ENCODE measurements around the gene SOWAHC. TPM values are rescaled to one million over a fixed set of nuclear protein-coding genes. Genes with fewer than 3 reads are reported as not detected.
"Not testable (repeated sequence)": the region's sequence is repeated elsewhere in the genome, so short reads cannot be mapped to it uniquely, and the experiment has no call there.

Gene SOWAHC
- polyA plus RNA-seq = 10 to 100 TPM; 23.3 to 28.7 TPM

GRCh38 chr2:109613922-109614714 is at the start of gene SOWAHC, which contains the start of gene SEPTIN10:
Gene SOWAHC (plus strand): TSS chr2:109614364. CDS start chr2:109614490, 126 bp downstream.
Gene SEPTIN10 (minus strand): TSS chr2:109613966. CDS start chr2:109613827, 139 bp downstream.
- peak within 1 kb of the TSS; percentile 81 to 98 for H3K4me3 ChIP-seq (ENCODE audit: low read depth in 1 of 2, low read length in 2 of 2)
- peaks cover 0 to 6% of the 10 kb centered on the region in 2 donors for H3K36me3 ChIP-seq (ENCODE audit: control insufficient read depth in 2 of 2, insufficient read depth in 2 of 2, low read length in 1 of 2)
- 1 to 2% methylated on average over 95 to 104 of the region's 104 CpGs for WGBS, 2 donors
- H3K27me3 ChIP-seq (ENCODE audit: control insufficient read depth in 1 of 2, insufficient read depth in 2 of 2, low read length in 2 of 2) = no peaks in the 10 kb centered on the region
- peaks cover 0 to 6% of the 10 kb centered on the region in 2 donors for H3K4me1 ChIP-seq (ENCODE audit: control insufficient read depth in 2 of 2, insufficient read depth in 2 of 2, low read length in 1 of 2)
- peak within 1 kb of the TSS; percentile 99 to 100 for H3K27ac ChIP-seq (ENCODE audit: low read depth in 2 of 2, low read length in 1 of 2)
- no peaks in the 10 kb centered on the region for H3K9me3 ChIP-seq (ENCODE audit: control insufficient read depth in 2 of 2, insufficient read depth in 1 of 2, low read depth in 1 of 2, low read length in 1 of 2)

- peaks cover 0 to 7% of the 10 kb centered on the region in 2 donors for H3K36me3 ChIP-seq (ENCODE audit: control insufficient read depth in 2 of 2, insufficient read depth in 2 of 2, low read length in 1 of 2)
- no peaks in the 10 kb centered on the region for H3K27me3 ChIP-seq (ENCODE audit: control insufficient read depth in 1 of 2, insufficient read depth in 2 of 2, low read length in 2 of 2)
- no peaks in the 10 kb centered on the region for H3K9me3 ChIP-seq (ENCODE audit: control insufficient read depth in 2 of 2, insufficient read depth in 1 of 2, low read depth in 1 of 2, low read length in 1 of 2)
- WGBS, 2 donors = 38 to 49% methylated on average over 1 of the region's 1 CpG
- H3K4me3 ChIP-seq (ENCODE audit: low read depth in 1 of 2, low read length in 2 of 2) = no peak overlapping the region
- no peaks in the 10 kb centered on the region for H3K4me1 ChIP-seq (ENCODE audit: control insufficient read depth in 2 of 2, insufficient read depth in 2 of 2, low read length in 1 of 2)
- no peak overlapping the region for H3K27ac ChIP-seq (ENCODE audit: low read depth in 2 of 2, low read length in 1 of 2)
Measured at GRCh38 chr2:109575373-109575772, 38.8 kb upstream of the SOWAHC start.

- 93 to 94% methylated on average over 7 of the region's 7 CpGs for WGBS, 2 donors
Measured at GRCh38 chr2:109577630-109578029, 36.5 kb upstream of the SOWAHC start.

GRCh38 chr2:109582928-109583895 is 31.0 kb upstream of the SOWAHC start:
- no peaks in the 10 kb centered on the region for H3K9me3 ChIP-seq (ENCODE audit: control insufficient read depth in 2 of 2, insufficient read depth in 1 of 2, low read depth in 1 of 2, low read length in 1 of 2)
- 85% methylated on average over 6 of the region's 6 CpGs for WGBS, 2 donors
- H3K4me1 ChIP-seq (ENCODE audit: control insufficient read depth in 2 of 2, insufficient read depth in 2 of 2, low read length in 1 of 2) = no peaks in the 10 kb centered on the region
- no peak overlapping the region for H3K4me3 ChIP-seq (ENCODE audit: low read depth in 1 of 2, low read length in 2 of 2)
- no peaks in the 10 kb centered on the region for H3K27me3 ChIP-seq (ENCODE audit: control insufficient read depth in 1 of 2, insufficient read depth in 2 of 2, low read length in 2 of 2)
- H3K27ac ChIP-seq (ENCODE audit: low read depth in 2 of 2, low read length in 1 of 2) = no peak overlapping the region
- H3K36me3 ChIP-seq (ENCODE audit: control insufficient read depth in 2 of 2, insufficient read depth in 2 of 2, low read length in 1 of 2) = no peaks in the 10 kb centered on the region

More at GRCh38 chr2:109577630-109578029, 36.5 kb upstream of the SOWAHC start:
- H3K27ac ChIP-seq (ENCODE audit: low read depth in 2 of 2, low read length in 1 of 2); H3K36me3 ChIP-seq (ENCODE audit: control insufficient read depth in 2 of 2, insufficient read depth in 2 of 2, low read length in 1 of 2); H3K4me1 ChIP-seq (ENCODE audit: control insufficient read depth in 2 of 2, insufficient read depth in 2 of 2, low read length in 1 of 2); H3K27me3 ChIP-seq (ENCODE audit: control insufficient read depth in 1 of 2, insufficient read depth in 2 of 2, low read length in 2 of 2); H3K4me3 ChIP-seq (ENCODE audit: low read depth in 1 of 2, low read length in 2 of 2); H3K9me3 ChIP-seq (ENCODE audit: control insufficient read depth in 2 of 2, insufficient read depth in 1 of 2, low read depth in 1 of 2, low read length in 1 of 2): not testable (repeated sequence)

GRCh38 chr2:109586687-109587086 is 27.5 kb upstream of the SOWAHC start:
- Histone ChIP-seq H3K27ac (ENCODE audit: low read depth in 2 of 2, low read length in 1 of 2) (no peak overlapping the region), H3K4me3 (ENCODE audit: low read depth in 1 of 2, low read length in 2 of 2) (no peak overlapping the region), H3K4me1 (ENCODE audit: control insufficient read depth in 2 of 2, insufficient read depth in 2 of 2, low read length in 1 of 2) (no peaks in the 10 kb centered on the region), H3K27me3 (ENCODE audit: control insufficient read depth in 1 of 2, insufficient read depth in 2 of 2, low read length in 2 of 2) (no peaks in the 10 kb centered on the region), H3K9me3 (ENCODE audit: control insufficient read depth in 2 of 2, insufficient read depth in 1 of 2, low read depth in 1 of 2, low read length in 1 of 2) (no peaks in the 10 kb centered on the region), H3K36me3 (ENCODE audit: control insufficient read depth in 2 of 2, insufficient read depth in 2 of 2, low read length in 1 of 2) (peaks cover 0 to 2% of the 10 kb centered on the region in 2 donors)

- peaks cover 0 to 2% of the 10 kb centered on the region in 2 donors for H3K36me3 ChIP-seq (ENCODE audit: control insufficient read depth in 2 of 2, insufficient read depth in 2 of 2, low read length in 1 of 2)
Measured at GRCh38 chr2:109591206-109591605, 23.0 kb upstream of the SOWAHC start.

GRCh38 chr2:109592905-109593304 is 21.3 kb upstream of the SOWAHC start:
- H3K9me3 ChIP-seq (ENCODE audit: control insufficient read depth in 2 of 2, insufficient read depth in 1 of 2, low read depth in 1 of 2, low read length in 1 of 2) = no peaks in the 10 kb centered on the region
- peaks cover 0 to 2% of the 10 kb centered on the region in 2 donors for H3K4me1 ChIP-seq (ENCODE audit: control insufficient read depth in 2 of 2, insufficient read depth in 2 of 2, low read length in 1 of 2)
- H3K27me3 ChIP-seq (ENCODE audit: control insufficient read depth in 1 of 2, insufficient read depth in 2 of 2, low read length in 2 of 2) = no peaks in the 10 kb centered on the region
- 90 to 93% methylated on average over 3 of the region's 3 CpGs for WGBS, 2 donors
- H3K27ac ChIP-seq (ENCODE audit: low read depth in 2 of 2, low read length in 1 of 2) = no peak overlapping the region
- H3K36me3 ChIP-seq (ENCODE audit: control insufficient read depth in 2 of 2, insufficient read depth in 2 of 2, low read length in 1 of 2) = peaks cover 0 to 2% of the 10 kb centered on the region in 2 donors
- no peak overlapping the region for H3K4me3 ChIP-seq (ENCODE audit: low read depth in 1 of 2, low read length in 2 of 2)

More at GRCh38 chr2:109591206-109591605, 23.0 kb upstream of the SOWAHC start:
- no peaks in the 10 kb centered on the region for H3K9me3 ChIP-seq (ENCODE audit: control insufficient read depth in 2 of 2, insufficient read depth in 1 of 2, low read depth in 1 of 2, low read length in 1 of 2)
- H3K4me1 ChIP-seq (ENCODE audit: control insufficient read depth in 2 of 2, insufficient read depth in 2 of 2, low read length in 1 of 2) = peaks cover 0 to 2% of the 10 kb centered on the region in 2 donors
- H3K4me3 ChIP-seq (ENCODE audit: low read depth in 1 of 2, low read length in 2 of 2) = no peak overlapping the region
- H3K27me3 ChIP-seq (ENCODE audit: control insufficient read depth in 1 of 2, insufficient read depth in 2 of 2, low read length in 2 of 2) = no peaks in the 10 kb centered on the region
- peak overlapping the region in 1 of 2 donors; percentile 24 for H3K27ac ChIP-seq (ENCODE audit: low read depth in 2 of 2, low read length in 1 of 2)

- H3K9me3 ChIP-seq (ENCODE audit: control insufficient read depth in 2 of 2, insufficient read depth in 1 of 2, low read depth in 1 of 2, low read length in 1 of 2) = no peaks in the 10 kb centered on the region
Measured at GRCh38 chr2:109594246-109594885, 19.8 kb upstream of the SOWAHC start.

GRCh38 chr2:109595644-109596043 is 18.5 kb upstream of the SOWAHC start:
- no peaks in the 10 kb centered on the region for H3K9me3 ChIP-seq (ENCODE audit: control insufficient read depth in 2 of 2, insufficient read depth in 1 of 2, low read depth in 1 of 2, low read length in 1 of 2)
- H3K4me3 ChIP-seq (ENCODE audit: low read depth in 1 of 2, low read length in 2 of 2) = no peak overlapping the region
- no peaks in the 10 kb centered on the region for H3K36me3 ChIP-seq (ENCODE audit: control insufficient read depth in 2 of 2, insufficient read depth in 2 of 2, low read length in 1 of 2)
- WGBS, 2 donors = 81 to 89% methylated on average over 4 of the region's 4 CpGs
- H3K27me3 ChIP-seq (ENCODE audit: control insufficient read depth in 1 of 2, insufficient read depth in 2 of 2, low read length in 2 of 2) = no peaks in the 10 kb centered on the region
- peaks cover 0 to 2% of the 10 kb centered on the region in 2 donors for H3K4me1 ChIP-seq (ENCODE audit: control insufficient read depth in 2 of 2, insufficient read depth in 2 of 2, low read length in 1 of 2)
- no peak overlapping the region for H3K27ac ChIP-seq (ENCODE audit: low read depth in 2 of 2, low read length in 1 of 2)

More at GRCh38 chr2:109594246-109594885, 19.8 kb upstream of the SOWAHC start:
- no peak overlapping the region for H3K4me3 ChIP-seq (ENCODE audit: low read depth in 1 of 2, low read length in 2 of 2)
- WGBS, 2 donors = 75 to 83% methylated on average over 16 of the region's 16 CpGs
- H3K4me1 ChIP-seq (ENCODE audit: control insufficient read depth in 2 of 2, insufficient read depth in 2 of 2, low read length in 1 of 2) = peaks cover 0 to 2% of the 10 kb centered on the region in 2 donors
- no peaks in the 10 kb centered on the region for H3K36me3 ChIP-seq (ENCODE audit: control insufficient read depth in 2 of 2, insufficient read depth in 2 of 2, low read length in 1 of 2)
- H3K27ac ChIP-seq (ENCODE audit: low read depth in 2 of 2, low read length in 1 of 2) = no peak overlapping the region
- no peaks in the 10 kb centered on the region for H3K27me3 ChIP-seq (ENCODE audit: control insufficient read depth in 1 of 2, insufficient read depth in 2 of 2, low read length in 2 of 2)
